NCI-H1092 (cell line): ENCODE data around the gene RBMS1.
"Not testable (repeated sequence)": the region's sequence is repeated elsewhere in the genome, so short reads cannot be mapped to it uniquely, and the experiment has no call there.

Experiments used
- DNase-seq: peaks from one replicate; lab custom pipeline; 2025; lab: John Stamatoyannopoulos, UW

The RBMS1 gene

GRCh38 chr2:160469621-160470204 lies 23.9 kb downstream of the RBMS1 start:
- DNase-seq: no peak

DNA sequence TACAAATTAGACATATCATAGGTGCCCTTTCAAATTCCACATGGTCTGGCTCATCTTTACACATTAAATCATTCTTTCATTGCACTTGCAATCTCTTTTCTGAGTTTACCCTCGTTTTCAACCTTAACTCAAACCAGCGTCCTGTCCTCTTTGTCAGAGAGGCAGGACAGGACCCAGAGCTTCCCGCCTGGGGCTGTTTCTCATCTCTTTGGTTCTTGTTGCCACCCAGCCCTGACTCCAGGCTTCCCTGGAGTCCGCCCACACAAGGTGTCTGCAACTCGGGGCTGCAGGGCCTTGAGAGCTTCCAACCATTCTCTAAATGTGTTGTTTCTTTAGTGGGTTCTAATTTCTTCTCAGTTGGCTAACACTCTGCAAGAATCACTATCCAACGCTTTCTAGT lies 24.4 kb downstream of the RBMS1 start:
- no peak for DNase-seq

GRCh38 chr2:160467086-160467485 lies 26.5 kb downstream of the RBMS1 start:
- DNase-seq: no peak

DNA sequence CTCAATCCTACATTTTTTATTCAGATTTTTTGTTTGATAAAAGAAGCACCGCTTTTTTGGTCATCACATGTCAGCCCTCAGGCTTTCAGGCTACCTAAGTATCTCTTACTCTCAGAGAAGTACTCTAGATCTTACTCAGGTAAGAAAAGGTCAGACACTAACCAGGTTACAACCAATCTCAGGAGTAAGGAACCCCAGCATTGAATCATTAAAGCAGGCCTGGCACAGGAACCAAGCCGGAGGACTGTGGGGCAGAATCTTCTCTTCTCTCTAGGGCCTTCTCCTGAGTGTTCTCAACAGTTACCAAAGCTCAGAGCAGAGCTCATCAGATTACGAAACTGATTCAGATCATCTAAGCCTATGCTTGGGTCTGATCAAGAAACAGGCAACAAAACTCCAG lies 28.2 kb downstream of the RBMS1 start:
- DNase-seq: no peak

DNA sequence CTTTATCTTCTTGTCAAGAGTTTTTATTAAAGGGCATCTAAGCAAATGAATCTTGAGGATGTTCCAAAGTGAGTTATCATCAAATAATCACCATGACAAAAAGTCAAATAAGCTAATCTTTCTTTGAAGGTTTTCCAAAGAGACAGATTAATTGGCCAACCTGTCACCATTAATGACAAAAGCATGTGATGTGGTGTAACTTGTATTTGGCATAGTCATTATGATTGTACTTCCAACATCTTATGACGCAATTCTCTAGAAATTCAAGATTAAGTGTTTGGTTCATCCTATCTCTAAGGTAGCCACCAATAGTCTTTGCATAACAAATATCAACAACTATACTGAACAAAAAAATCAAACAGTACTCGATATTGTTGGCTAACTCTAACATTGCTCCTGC lies 28.6 kb downstream of the RBMS1 start:
- DNase-seq: no peak

- no peak for DNase-seq
These were observed 29.6 kb downstream of the RBMS1 start for GRCh38 chr2:160464017-160464416.

GRCh38 chr2:160463245-160463644 lies 30.4 kb downstream of the RBMS1 start:
- no peak for DNase-seq

GRCh38 chr2:160460333-160460731 lies 33.3 kb downstream of the RBMS1 start:
- no peak for DNase-seq

GRCh38 chr2:160459538-160460332 lies 33.9 kb downstream of the RBMS1 start:
- DNase-seq: no peak

GRCh38 chr2:160458718-160459453 lies 34.7 kb downstream of the RBMS1 start:
- DNase-seq: no peak

DNA sequence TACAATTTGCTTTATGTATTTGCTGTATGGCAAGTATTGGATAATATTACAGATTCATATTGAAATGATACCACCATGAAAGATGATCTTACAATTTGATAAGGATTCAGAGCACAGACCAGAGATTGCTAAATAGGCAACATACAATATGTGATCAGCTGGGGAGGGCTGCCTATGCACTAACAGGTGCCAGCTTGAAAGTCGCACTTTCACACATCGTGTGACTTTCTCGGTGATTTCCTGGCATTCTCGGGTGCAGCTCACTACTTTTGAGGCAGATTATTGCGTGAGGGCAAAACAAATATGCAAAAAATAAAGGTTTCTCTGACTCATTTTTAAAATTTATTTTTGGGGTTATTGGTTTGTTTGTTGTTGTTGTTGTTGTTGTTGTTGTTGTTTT lies 36.0 kb downstream of the RBMS1 start:
- no peak for DNase-seq

- DNase-seq: no peak
These were observed 39.4 kb downstream of the RBMS1 start for GRCh38 chr2:160454070-160454797.

DNA sequence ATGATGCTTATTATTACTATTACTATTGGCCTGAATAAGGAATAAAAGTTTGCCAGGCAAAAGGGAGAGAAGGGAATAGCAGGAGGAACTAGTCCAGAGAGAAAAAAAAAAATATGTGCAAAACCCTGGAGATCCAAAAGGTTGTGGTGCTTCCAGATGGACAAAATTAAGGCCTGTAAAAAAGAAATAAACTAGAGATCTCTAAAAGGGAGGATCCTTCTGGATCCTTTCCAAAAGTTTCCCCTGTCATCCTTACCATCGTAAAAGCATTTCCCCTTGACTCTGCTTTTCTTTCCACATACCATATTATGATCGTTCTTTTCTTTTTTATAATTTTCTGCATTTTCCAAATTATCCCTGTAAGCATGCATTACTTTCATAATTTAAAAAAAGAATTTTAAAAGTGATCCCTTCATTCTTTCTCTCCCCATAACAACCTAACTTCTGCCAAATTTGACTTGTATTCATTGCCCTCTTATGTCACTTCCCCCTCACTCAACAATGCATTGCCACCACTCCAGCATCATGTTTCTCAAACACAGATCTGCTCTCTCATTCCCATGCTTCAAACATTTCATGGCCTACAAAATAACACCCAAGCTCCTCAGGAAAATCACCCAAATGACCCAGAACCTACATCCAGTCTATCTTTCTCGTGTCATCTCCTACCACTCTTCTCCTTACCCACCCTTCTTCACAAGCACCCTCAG lies 40.3 kb downstream of the RBMS1 start:
- no peak for DNase-seq

GRCh38 chr2:160450486-160450885 lies 43.1 kb downstream of the RBMS1 start:
- DNase-seq: no peak

GRCh38 chr2:160448821-160449220 lies 44.8 kb downstream of the RBMS1 start:
- not testable (repeated sequence) for DNase-seq

- no peak for DNase-seq
These were observed 47.9 kb downstream of the RBMS1 start for GRCh38 chr2:160445673-160446072.

DNA sequence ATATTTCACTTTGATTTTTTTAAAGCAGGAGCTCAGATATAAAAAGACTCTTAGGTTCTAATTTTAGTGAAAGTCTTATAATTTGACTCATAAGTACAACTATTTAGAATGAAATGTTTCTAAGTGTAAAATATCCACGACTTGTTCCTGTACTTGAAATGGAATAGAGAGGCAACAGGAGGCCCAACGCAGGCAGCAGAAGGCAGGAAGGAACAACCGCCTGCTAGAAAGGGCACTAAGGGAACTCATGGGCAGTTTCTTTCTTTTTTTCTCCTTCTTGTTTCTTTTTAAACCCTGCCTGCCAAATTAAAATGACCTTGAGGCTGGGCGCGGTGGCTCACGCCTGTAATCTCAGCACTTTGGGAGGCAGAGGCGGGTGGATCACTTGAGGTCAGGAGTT lies 51.0 kb downstream of the RBMS1 start:
- DNase-seq: no peak

GRCh38 chr2:160440888-160441287 lies 52.7 kb downstream of the RBMS1 start:
- DNase-seq: no peak

DNA sequence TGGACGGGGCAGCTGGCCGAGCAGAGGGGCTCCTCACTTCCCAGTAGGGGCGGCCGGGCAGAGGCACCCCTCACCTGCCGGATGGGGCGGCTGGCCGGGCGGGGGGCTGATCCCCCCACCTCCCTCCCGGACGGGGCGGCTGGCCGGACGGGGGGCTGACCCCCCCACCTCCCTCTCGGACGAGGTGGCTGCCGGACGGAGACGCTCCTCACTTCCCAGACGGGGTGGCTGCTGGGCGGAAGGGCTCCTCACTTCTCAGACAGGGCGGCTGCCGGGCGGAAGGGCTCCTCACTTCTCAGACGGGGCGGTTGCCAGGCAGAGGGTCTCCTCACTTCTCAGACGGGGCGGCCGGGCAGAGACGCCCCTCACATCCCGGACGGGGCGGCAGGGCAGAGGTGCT lies 54.6 kb downstream of the RBMS1 start:
- not testable (repeated sequence) for DNase-seq

DNA sequence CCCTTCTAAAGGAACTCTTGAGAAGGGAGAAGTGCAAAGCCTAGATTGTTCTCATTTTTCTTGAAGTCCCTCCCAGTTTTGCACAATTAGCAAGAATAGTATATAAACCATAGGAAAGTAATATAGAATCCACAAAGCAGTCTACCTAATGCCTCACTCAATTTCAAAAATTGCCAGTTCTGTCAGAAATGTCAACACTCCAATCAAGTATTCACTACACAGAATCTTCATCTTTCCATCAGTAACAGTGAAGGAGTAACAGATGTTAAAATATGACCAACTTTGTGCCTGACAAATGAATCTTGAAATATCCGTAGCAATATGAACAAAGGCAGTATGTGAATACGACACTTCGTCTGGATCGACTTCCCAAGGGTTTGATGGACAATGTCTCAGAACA lies 56.3 kb downstream of the RBMS1 start:
- no peak for DNase-seq

DNA sequence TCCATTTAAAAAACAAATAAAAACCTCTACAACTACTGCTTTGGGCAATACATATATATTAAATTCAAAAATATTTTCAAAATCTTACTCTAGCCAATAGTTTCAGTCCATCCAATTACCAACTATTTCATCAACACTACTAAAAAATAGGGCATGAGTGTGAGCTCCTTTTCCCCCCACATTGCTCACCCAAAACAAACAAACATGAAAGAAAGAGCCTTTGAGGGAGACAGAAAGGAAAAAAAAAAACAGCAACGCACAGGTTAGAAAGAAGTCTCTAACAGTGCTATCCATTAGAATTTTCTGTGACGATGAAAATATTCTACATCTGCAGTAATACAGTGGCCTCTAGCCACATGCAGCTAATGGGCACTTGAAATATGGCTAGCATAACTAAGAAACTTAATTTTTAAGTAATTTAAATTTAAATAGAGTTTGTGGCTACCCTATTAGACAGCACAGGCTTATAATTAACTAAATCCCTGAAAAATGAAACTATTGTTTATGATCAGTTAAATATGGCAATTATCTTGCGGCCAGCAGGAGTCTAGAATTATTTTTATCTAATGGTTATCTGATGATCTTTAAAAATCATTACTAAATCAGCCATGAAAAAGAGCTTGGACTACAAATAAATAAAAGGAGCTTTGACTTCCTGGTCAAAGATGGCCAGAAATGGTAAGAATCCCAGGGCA lies 59.2 kb downstream of the RBMS1 start:
- no peak for DNase-seq
